ENCODE data around the gene HOMEZ. TPM values are rescaled to one million over a fixed set of nuclear protein-coding genes. Genes with fewer than 3 reads are reported as not detected.

HOMEZ gene
- total RNA-seq, 1 donor from 2014 or later: 7.3 TPM

- TF ChIP-seq CTCF (IDR thresholded peaks at IDR 0.05): no peak
- no peak for DNase-seq (ENCODE audit: low spot score in 2 of 2)
- Histone ChIP-seq H3K27ac (no peak overlapping the region), H3K36me3 (no peaks in the 10 kb centered on the region), H3K4me3 (no peak overlapping the region), H3K27me3 (no peaks in the 10 kb centered on the region), H3K4me1 (no peaks in the 10 kb centered on the region), H3K9me3 (no peaks in the 10 kb centered on the region)
- intact Hi-C loops (cut with DNase I): no loop called here
These were observed 33.3 kb downstream of the HOMEZ start for GRCh38 chr14:23252420-23253333.

GRCh38 chr14:23252006-23252405 lies 33.9 kb downstream of the HOMEZ start:
- no peak for DNase-seq (ENCODE audit: low spot score in 2 of 2)
- Histone ChIP-seq H3K36me3 (no peaks in the 10 kb centered on the region), H3K27me3 (no peaks in the 10 kb centered on the region), H3K9me3 (no peaks in the 10 kb centered on the region), H3K27ac (no peak overlapping the region), H3K4me1 (no peaks in the 10 kb centered on the region), H3K4me3 (no peak overlapping the region)
- no peak for TF ChIP-seq CTCF (IDR thresholded peaks at IDR 0.05)
- intact Hi-C loops (cut with DNase I): no loop called here

- H3K27ac ChIP-seq: no peak overlapping the region
- no peak for DNase-seq (ENCODE audit: low spot score in 2 of 2)
- intact Hi-C loops (cut with DNase I): no loop called here
- no peak for TF ChIP-seq CTCF (IDR thresholded peaks at IDR 0.05)
- no peaks in the 10 kb centered on the region for H3K9me3 ChIP-seq
- H3K4me3 ChIP-seq: no peak overlapping the region
- H3K27me3 ChIP-seq: no peaks in the 10 kb centered on the region
- no peaks in the 10 kb centered on the region for H3K36me3 ChIP-seq
- no peaks in the 10 kb centered on the region for H3K4me1 ChIP-seq
These were observed 36.1 kb downstream of the HOMEZ start for GRCh38 chr14:23249824-23250223.

GRCh38 chr14:23248601-23249000 lies 37.3 kb downstream of the HOMEZ start:
- DNase-seq (ENCODE audit: low spot score in 2 of 2): no peak
- TF ChIP-seq CTCF (IDR thresholded peaks at IDR 0.05): no peak
- Histone ChIP-seq H3K4me1 (no peaks in the 10 kb centered on the region), H3K27ac (no peak overlapping the region), H3K36me3 (no peaks in the 10 kb centered on the region), H3K27me3 (no peaks in the 10 kb centered on the region), H3K4me3 (no peak overlapping the region), H3K9me3 (no peaks in the 10 kb centered on the region)
- intact Hi-C loops (cut with DNase I): no loop called here

- Histone ChIP-seq H3K27ac (no peak overlapping the region), H3K4me1 (no peaks in the 10 kb centered on the region), H3K27me3 (no peaks in the 10 kb centered on the region), H3K9me3 (no peaks in the 10 kb centered on the region), H3K4me3 (no peak overlapping the region), H3K36me3 (no peaks in the 10 kb centered on the region)
- no peak for DNase-seq (ENCODE audit: low spot score in 2 of 2)
- no peak for TF ChIP-seq CTCF (IDR thresholded peaks at IDR 0.05)
- intact Hi-C loops (cut with DNase I): no loop called here
These were observed 40.6 kb downstream of the HOMEZ start for GRCh38 chr14:23245282-23245681.

Data from ascending aorta (tissue), 2 donors.